ENCODE measurements around the gene VGF. TPM values are rescaled to one million over a fixed set of nuclear protein-coding genes. Genes with fewer than 3 reads are reported as not detected.

Gene VGF
- total RNA-seq, 1 donor from 2014 or later: 4.2 TPM

GRCh38 chr7:101170617-101171441, 5.5 kb upstream of the VGF start:
- DNase-seq (ENCODE audit: extremely low spot score, unreplicated experiment): no peak
- H3K27ac Mint-ChIP-seq: no peak overlapping the region
- no peaks in the 10 kb centered on the region for H3K9me3 Mint-ChIP-seq
- H3K4me3 Mint-ChIP-seq: peak overlapping the region; percentile 69
- no peaks in the 10 kb centered on the region for H3K36me3 Mint-ChIP-seq
- TF ChIP-seq CTCF (conservative IDR thresholded peaks at IDR 0.05): no peak
- H3K4me1 Mint-ChIP-seq (ENCODE audit: unreplicated experiment): peaks cover 31% of the 10 kb centered on the region
- peaks cover 92% of the 10 kb centered on the region for H3K27me3 Mint-ChIP-seq

- peak; percentile 89 for DNase-seq (ENCODE audit: extremely low spot score, unreplicated experiment)
- Mint-ChIP-seq H3K27ac (no peak overlapping the region), H3K4me1 (ENCODE audit: unreplicated experiment) (peaks cover 35% of the 10 kb centered on the region), H3K36me3 (no peaks in the 10 kb centered on the region), H3K27me3 (peaks cover 92% of the 10 kb centered on the region), H3K4me3 (peak overlapping the region; percentile 68), H3K9me3 (no peaks in the 10 kb centered on the region)
- TF ChIP-seq CTCF (conservative IDR thresholded peaks at IDR 0.05): peak; percentile 92
Measured at GRCh38 chr7:101169838-101170551, 4.6 kb upstream of the VGF start.

- peak overlapping the region; percentile 26 for H3K27ac Mint-ChIP-seq
Measured at GRCh38 chr7:101169110-101169837, 3.9 kb upstream of the VGF start.

GRCh38 chr7:101168412-101169049, 3.2 kb upstream of the VGF start:
- H3K27me3 Mint-ChIP-seq: peaks cover 83% of the 10 kb centered on the region
- DNase-seq (ENCODE audit: extremely low spot score, unreplicated experiment): no peak

More at GRCh38 chr7:101169110-101169837, 3.9 kb upstream of the VGF start:
- no peak for DNase-seq (ENCODE audit: extremely low spot score, unreplicated experiment)
- peaks cover 35% of the 10 kb centered on the region for H3K4me1 Mint-ChIP-seq (ENCODE audit: unreplicated experiment)
- no peaks in the 10 kb centered on the region for H3K36me3 Mint-ChIP-seq
- H3K4me3 Mint-ChIP-seq: peak overlapping the region; percentile 68
- no peaks in the 10 kb centered on the region for H3K9me3 Mint-ChIP-seq
- no peak for TF ChIP-seq CTCF (conservative IDR thresholded peaks at IDR 0.05)
- H3K27me3 Mint-ChIP-seq: peaks cover 91% of the 10 kb centered on the region

More at GRCh38 chr7:101168412-101169049, 3.2 kb upstream of the VGF start:
- no peak for TF ChIP-seq CTCF (conservative IDR thresholded peaks at IDR 0.05)
- H3K4me1 Mint-ChIP-seq (ENCODE audit: unreplicated experiment): peaks cover 35% of the 10 kb centered on the region
- no peak overlapping the region for H3K4me3 Mint-ChIP-seq
- H3K36me3 Mint-ChIP-seq: no peaks in the 10 kb centered on the region
- no peaks in the 10 kb centered on the region for H3K9me3 Mint-ChIP-seq
- H3K27ac Mint-ChIP-seq: no peak overlapping the region
